T-helper 2 cell treated with Interferon-gamma antibody and Interleukin-4, amounts not matched to agents 5 μg/mL and 100 μg/mL, for 36 hours (primary cell): ENCODE measurements around the gene PYROXD2.

Experiments
- DNase-seq: peaks from one replicate; pipeline ENCODE4 v3.0.0; 2021; ENCODE audit warnings: low spot score
- H3K27ac Mint-ChIP-seq: one replicate; pipeline ENCODE4 v1.8.0; 2021; ENCODE audit warnings: mild to moderate bottlenecking, mixed read lengths
- H3K27me3 Mint-ChIP-seq: one replicate; pipeline ENCODE4 v1.8.0; 2021; ENCODE audit warnings: low read depth, mixed read lengths
- H3K36me3 Mint-ChIP-seq: one replicate; pipeline ENCODE4 v1.8.0; 2021; ENCODE audit warnings: low read depth, mixed read lengths
- H3K4me1 Mint-ChIP-seq: one replicate; pipeline ENCODE4 v1.8.0; 2021; ENCODE audit warnings: low read depth, mixed read lengths
- H3K4me3 Mint-ChIP-seq: one replicate; pipeline ENCODE4 v1.8.0; 2022; ENCODE audit warnings: mild to moderate bottlenecking, moderate library complexity, mixed read lengths
- H3K9me3 Mint-ChIP-seq: one replicate; pipeline ENCODE4 v1.8.0; 2021; ENCODE audit warnings: mixed read lengths

Gene PYROXD2

GRCh38 chr10:98427011-98427515, 12.1 kb upstream of the PYROXD2 start:
- no peak for DNase-seq
- Mint-ChIP-seq H3K9me3 (peaks cover 4% of the 10 kb centered on the region), H3K36me3 (peaks cover 24% of the 10 kb centered on the region), H3K4me3 (no peak overlapping the region), H3K27me3 (no peaks in the 10 kb centered on the region), H3K27ac (no peak overlapping the region), H3K4me1 (no peaks in the 10 kb centered on the region)

GRCh38 chr10:98425511-98426352, 10.8 kb upstream of the PYROXD2 start:
- DNase-seq = peak; percentile 18
- Mint-ChIP-seq H3K9me3 (no peaks in the 10 kb centered on the region), H3K36me3 (peaks cover 16% of the 10 kb centered on the region), H3K27me3 (no peaks in the 10 kb centered on the region), H3K4me1 (no peaks in the 10 kb centered on the region), H3K27ac (no peak overlapping the region), H3K4me3 (no peak overlapping the region)

- no peaks in the 10 kb centered on the region for H3K4me1 Mint-ChIP-seq
- H3K9me3 Mint-ChIP-seq = no peaks in the 10 kb centered on the region
- H3K27me3 Mint-ChIP-seq = no peaks in the 10 kb centered on the region
- H3K27ac Mint-ChIP-seq = no peak overlapping the region
- H3K36me3 Mint-ChIP-seq = peaks cover 16% of the 10 kb centered on the region
- no peak for DNase-seq
- no peak overlapping the region for H3K4me3 Mint-ChIP-seq
These were observed 9.6 kb upstream of the PYROXD2 start for GRCh38 chr10:98424295-98425254.

- Mint-ChIP-seq H3K4me3 (no peak overlapping the region), H3K4me1 (no peaks in the 10 kb centered on the region), H3K27me3 (no peaks in the 10 kb centered on the region), H3K36me3 (peaks cover 19% of the 10 kb centered on the region), H3K9me3 (no peaks in the 10 kb centered on the region), H3K27ac (no peak overlapping the region)
- DNase-seq = no peak
These were observed 8.7 kb upstream of the PYROXD2 start for GRCh38 chr10:98423691-98424120.

- Mint-ChIP-seq H3K27ac (no peak overlapping the region), H3K4me3 (no peak overlapping the region), H3K9me3 (no peaks in the 10 kb centered on the region), H3K36me3 (peaks cover 16% of the 10 kb centered on the region), H3K4me1 (no peaks in the 10 kb centered on the region), H3K27me3 (no peaks in the 10 kb centered on the region)
- DNase-seq = no peak
These were observed 7.2 kb upstream of the PYROXD2 start for GRCh38 chr10:98422182-98422581.

- Mint-ChIP-seq H3K4me3 (no peak overlapping the region), H3K27ac (no peak overlapping the region), H3K36me3 (peaks cover 21% of the 10 kb centered on the region), H3K9me3 (no peaks in the 10 kb centered on the region), H3K4me1 (peaks cover under 1% of the 10 kb centered on the region), H3K27me3 (no peaks in the 10 kb centered on the region)
- DNase-seq = no peak
These were observed 5.8 kb upstream of the PYROXD2 start for GRCh38 chr10:98420786-98421185.

GRCh38 chr10:98419469-98420261, 4.7 kb upstream of the PYROXD2 start:
- Mint-ChIP-seq H3K9me3 (no peaks in the 10 kb centered on the region), H3K27me3 (no peaks in the 10 kb centered on the region), H3K4me1 (peaks cover 10% of the 10 kb centered on the region), H3K4me3 (no peak overlapping the region), H3K27ac (no peak overlapping the region), H3K36me3 (peaks cover 23% of the 10 kb centered on the region)
- no peak for DNase-seq

GRCh38 chr10:98418665-98419468, 3.9 kb upstream of the PYROXD2 start:
- H3K4me1 Mint-ChIP-seq = peaks cover 15% of the 10 kb centered on the region
- H3K4me3 Mint-ChIP-seq = no peak overlapping the region
- peaks cover 23% of the 10 kb centered on the region for H3K36me3 Mint-ChIP-seq
- peak overlapping the region; percentile 26 for H3K27ac Mint-ChIP-seq
- no peak for DNase-seq
- H3K27me3 Mint-ChIP-seq = no peaks in the 10 kb centered on the region
- no peaks in the 10 kb centered on the region for H3K9me3 Mint-ChIP-seq

- H3K36me3 Mint-ChIP-seq = peaks cover 22% of the 10 kb centered on the region
- no peak for DNase-seq
- H3K4me1 Mint-ChIP-seq = peaks cover 15% of the 10 kb centered on the region
- no peaks in the 10 kb centered on the region for H3K27me3 Mint-ChIP-seq
- no peak overlapping the region for H3K4me3 Mint-ChIP-seq
- H3K27ac Mint-ChIP-seq = no peak overlapping the region
- H3K9me3 Mint-ChIP-seq = no peaks in the 10 kb centered on the region
These were observed 3.1 kb upstream of the PYROXD2 start for GRCh38 chr10:98417973-98418664.

GRCh38 chr10:98417481-98417959, 2.5 kb upstream of the PYROXD2 start:
- Mint-ChIP-seq H3K36me3 (peaks cover 22% of the 10 kb centered on the region), H3K27ac (no peak overlapping the region), H3K27me3 (no peaks in the 10 kb centered on the region)

GRCh38 chr10:98416606-98417388, 1.8 kb upstream of the PYROXD2 start:
- Mint-ChIP-seq H3K27me3 (no peaks in the 10 kb centered on the region), H3K4me1 (peaks cover 15% of the 10 kb centered on the region), H3K27ac (peak overlapping the region; percentile 15), H3K4me3 (no peak overlapping the region), H3K36me3 (peaks cover 22% of the 10 kb centered on the region), H3K9me3 (no peaks in the 10 kb centered on the region)
- no peak for DNase-seq

More at GRCh38 chr10:98417481-98417959, 2.5 kb upstream of the PYROXD2 start:
- Mint-ChIP-seq H3K4me3 (no peak overlapping the region), H3K4me1 (peaks cover 15% of the 10 kb centered on the region), H3K9me3 (no peaks in the 10 kb centered on the region)
- no peak for DNase-seq

- Mint-ChIP-seq H3K4me1 (peaks cover 15% of the 10 kb centered on the region), H3K36me3 (peaks cover 17% of the 10 kb centered on the region), H3K27me3 (no peaks in the 10 kb centered on the region), H3K27ac (no peak overlapping the region), H3K9me3 (no peaks in the 10 kb centered on the region), H3K4me3 (no peak overlapping the region)
- DNase-seq = no peak
These were observed 743 bp upstream of the PYROXD2 start for GRCh38 chr10:98415731-98416119.
